ENCODE measurements around the gene HOXD3. TPM values are rescaled to one million over a fixed set of nuclear protein-coding genes. Genes with fewer than 3 reads are reported as not detected.

HOXD3 gene
- total and polyA plus RNA-seq, 9 of the 15 experiments (the other 6 are each of a cell fraction or from before 2014, with no cell fraction given): not detected

DNA sequence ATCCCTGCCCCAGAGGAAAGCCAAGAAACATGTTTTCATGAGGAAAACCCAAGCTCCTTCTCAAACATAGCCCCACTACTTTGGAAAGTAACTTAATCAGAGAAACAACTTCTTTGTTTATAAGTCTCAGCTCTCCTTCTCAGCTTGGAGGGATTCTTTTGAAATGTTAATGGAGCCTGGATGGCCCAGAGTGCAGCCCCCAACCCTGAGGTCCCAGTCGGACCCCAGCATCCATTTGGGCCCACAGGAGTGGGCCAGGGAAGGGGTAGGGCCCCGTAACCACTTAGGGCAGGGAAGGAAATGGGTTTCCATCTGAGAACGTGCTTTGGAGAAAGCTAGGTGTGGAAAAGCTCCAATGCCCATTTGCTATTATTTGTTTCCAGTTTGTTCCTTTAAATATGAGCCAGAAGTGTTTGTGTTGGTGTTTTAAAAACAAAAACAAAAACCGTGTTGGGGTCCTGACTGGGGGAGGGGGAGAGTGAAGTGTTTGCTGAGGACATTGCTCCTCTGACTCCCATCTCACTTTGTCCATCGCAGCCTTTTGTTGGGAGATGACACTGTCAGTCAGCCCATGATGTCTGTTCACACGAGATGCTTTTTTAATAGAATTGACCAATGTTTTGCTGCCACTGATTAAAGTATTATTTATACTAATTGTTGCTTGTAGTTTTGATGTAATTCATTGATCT is 1.6 kb upstream of the HOXD3 start (continued):
- TF ChIP-seq E4F1 (CRISPR knock-in tag; IDR thresholded peaks at IDR 0.05; ENCODE audit: borderline replicate concordance) (no peak), ELF2 (CRISPR knock-in tag; IDR thresholded peaks at IDR 0.05) (no peak), STAT6 (CRISPR knock-in tag; IDR thresholded peaks at IDR 0.05) (no peak), TEAD1 (CRISPR knock-in tag; IDR thresholded peaks at IDR 0.05) (no peak), CREBBP (IDR thresholded peaks at IDR 0.05; ENCODE audit: low read depth, low read length) (no peak), ELK1 (CRISPR knock-in tag; IDR thresholded peaks at IDR 0.05) (no peak)
- TF ChIP-seq, protein P1, sequence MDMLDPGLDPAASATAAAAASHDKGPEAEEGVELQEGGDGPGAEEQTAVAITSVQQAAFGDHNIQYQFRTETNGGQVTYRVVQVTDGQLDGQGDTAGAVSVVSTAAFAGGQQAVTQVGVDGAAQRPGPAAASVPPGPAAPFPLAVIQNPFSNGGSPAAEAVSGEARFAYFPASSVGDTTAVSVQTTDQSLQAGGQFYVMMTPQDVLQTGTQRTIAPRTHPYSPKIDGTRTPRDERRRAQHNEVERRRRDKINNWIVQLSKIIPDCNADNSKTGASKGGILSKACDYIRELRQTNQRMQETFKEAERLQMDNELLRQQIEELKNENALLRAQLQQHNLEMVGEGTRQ (CRISPR knock-in tag; IDR thresholded peaks at IDR 0.05): no peak
- TF ChIP-seq, protein P2, sequence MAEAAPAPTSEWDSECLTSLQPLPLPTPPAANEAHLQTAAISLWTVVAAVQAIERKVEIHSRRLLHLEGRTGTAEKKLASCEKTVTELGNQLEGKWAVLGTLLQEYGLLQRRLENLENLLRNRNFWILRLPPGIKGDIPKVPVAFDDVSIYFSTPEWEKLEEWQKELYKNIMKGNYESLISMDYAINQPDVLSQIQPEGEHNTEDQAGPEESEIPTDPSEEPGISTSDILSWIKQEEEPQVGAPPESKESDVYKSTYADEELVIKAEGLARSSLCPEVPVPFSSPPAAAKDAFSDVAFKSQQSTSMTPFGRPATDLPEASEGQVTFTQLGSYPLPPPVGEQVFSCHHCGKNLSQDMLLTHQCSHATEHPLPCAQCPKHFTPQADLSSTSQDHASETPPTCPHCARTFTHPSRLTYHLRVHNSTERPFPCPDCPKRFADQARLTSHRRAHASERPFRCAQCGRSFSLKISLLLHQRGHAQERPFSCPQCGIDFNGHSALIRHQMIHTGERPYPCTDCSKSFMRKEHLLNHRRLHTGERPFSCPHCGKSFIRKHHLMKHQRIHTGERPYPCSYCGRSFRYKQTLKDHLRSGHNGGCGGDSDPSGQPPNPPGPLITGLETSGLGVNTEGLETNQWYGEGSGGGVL (CRISPR knock-in tag; IDR thresholded peaks at IDR 0.05): no peak

Measured in K562 (cell line).